Measurements from ENCODE around the gene COG2. TPM values are rescaled to one million over a fixed set of nuclear protein-coding genes. Genes with fewer than 3 reads are reported as not detected.
"Not testable (repeated sequence)": the region's sequence is repeated elsewhere in the genome, so short reads cannot be mapped to it uniquely, and the experiment has no call there.

COG2 gene
- polyA plus RNA-seq, 1 donor (not counting 4 experiments of a cell fraction or from before 2014, with no cell fraction given): 18.6 TPM

- Histone ChIP-seq H3K4me1 (ENCODE audit: control insufficient read depth, extremely low read depth, insufficient read depth, low read length) (no peaks in the 10 kb centered on the region), H3K4me2 (ENCODE audit: control insufficient read depth, extremely low read depth, insufficient read depth, low read depth, low read length) (no peak overlapping the region), H3K27me3 (ENCODE audit: control insufficient read depth, extremely low read depth, insufficient read depth, low read length) (no peaks in the 10 kb centered on the region), H3K9ac (ENCODE audit: control insufficient read depth, extremely low read depth, insufficient read depth, low read length) (no peak overlapping the region), H4K20me1 (ENCODE audit: control insufficient read depth, extremely low read depth, insufficient read depth, low read length) (no peaks in the 10 kb centered on the region), H3K9me1 (ENCODE audit: control insufficient read depth, extremely low read depth, insufficient read depth, low read length) (no peaks in the 10 kb centered on the region), H2AFZ (ENCODE audit: control insufficient read depth, low read length) (no peak overlapping the region), H3K4me3 (ENCODE audit: control insufficient read depth in 2 of 3, extremely low read depth in 1 of 3, insufficient read depth in 2 of 3, low read depth in 1 of 3, low read length in 3 of 3) (no peak overlapping the region), H3K9me3 (ENCODE audit: control insufficient read depth, low read depth, low read length) (no peaks in the 10 kb centered on the region), H3K27ac (ENCODE audit: control insufficient read depth, insufficient read depth, low read length) (no peak overlapping the region), H3K79me2 (ENCODE audit: control insufficient read depth, insufficient read depth, low read length) (no peaks in the 10 kb centered on the region), H3K36me3 (ENCODE audit: control insufficient read depth in 2 of 2, extremely low read depth in 1 of 2, insufficient read depth in 2 of 2, low read length in 2 of 2) (no peaks in the 10 kb centered on the region)
- FAIRE-seq (no peak), DNase-seq (ENCODE audit: low read depth, low spot score) (no peak)
- TF ChIP-seq CTCF (optimal IDR thresholded peaks at IDR 0.05 in 1 of 3, IDR thresholded peaks at IDR 0.05 in 1 of 3, conservative IDR thresholded peaks at IDR 0.05 in 1 of 3; ENCODE audit: extremely low read depth in 1 of 3, insufficient read depth in 2 of 3, low read length in 3 of 3): no peak
- TF ChIP-seq EZH2 (IDR thresholded peaks at IDR 0.05; ENCODE audit: low read length): no peak
- dilution Hi-C loops (cut with MboI; ENCODE audit: extremely low pct_ligation_motif_present, low sequenced_read_pairs): no loop called here
Measured at GRCh38 chr1:230717251-230717650, 75.0 kb downstream of the COG2 start.

- H3K9me1 ChIP-seq (ENCODE audit: control insufficient read depth, extremely low read depth, insufficient read depth, low read length); FAIRE-seq; DNase-seq (ENCODE audit: low read depth, low spot score); H3K27ac ChIP-seq (ENCODE audit: control insufficient read depth, insufficient read depth, low read length); H3K9ac ChIP-seq (ENCODE audit: control insufficient read depth, extremely low read depth, insufficient read depth, low read length); H4K20me1 ChIP-seq (ENCODE audit: control insufficient read depth, extremely low read depth, insufficient read depth, low read length); dilution Hi-C loops (cut with MboI; ENCODE audit: extremely low pct_ligation_motif_present, low sequenced_read_pairs); H3K36me3 ChIP-seq (ENCODE audit: control insufficient read depth in 2 of 2, extremely low read depth in 1 of 2, insufficient read depth in 2 of 2, low read length in 2 of 2); H3K4me1 ChIP-seq (ENCODE audit: control insufficient read depth, extremely low read depth, insufficient read depth, low read length); H3K79me2 ChIP-seq (ENCODE audit: control insufficient read depth, insufficient read depth, low read length); H3K4me2 ChIP-seq (ENCODE audit: control insufficient read depth, extremely low read depth, insufficient read depth, low read depth, low read length); H2AFZ ChIP-seq (ENCODE audit: control insufficient read depth, low read length); H3K27me3 ChIP-seq (ENCODE audit: control insufficient read depth, extremely low read depth, insufficient read depth, low read length); H3K9me3 ChIP-seq (ENCODE audit: control insufficient read depth, low read depth, low read length); H3K4me3 ChIP-seq (ENCODE audit: control insufficient read depth in 2 of 3, extremely low read depth in 1 of 3, insufficient read depth in 2 of 3, low read depth in 1 of 3, low read length in 3 of 3): not testable (repeated sequence)
Measured at GRCh38 chr1:230721849-230722522, 79.7 kb downstream of the COG2 start.

Measured in keratinocyte (primary cell).